Smooth muscle cell (in vitro differentiated cells): ENCODE results near the gene ACVR2A. TPM values are rescaled to one million over a fixed set of nuclear protein-coding genes. Genes with fewer than 3 reads are reported as not detected.

Experiments used
- DNase-seq: peaks from one replicate; lab custom pipeline; 2025; ENCODE audit not compliant: unreplicated experiment; lab: John Stamatoyannopoulos, UW
- H2AFZ ChIP-seq: fragments of 200-600 bp; sonication (generic); 2 replicates; pipeline ENCODE4 v1.6.0; 2016; ENCODE audit warnings: antibody characterized with exemption, low read depth, mild to moderate bottlenecking
- H3F3A ChIP-seq: fragments of 200-600 bp; sonication (generic); 2 replicates; pipeline ENCODE4 v1.6.0; 2017; ENCODE audit warnings: antibody characterized with exemption, low read depth
- H3K27ac ChIP-seq: fragments of 200-600 bp; sonication (generic); 2 replicates; pipeline ENCODE4 v1.5.1; 2016; ENCODE audit warnings: low read depth, mild to moderate bottlenecking
- H3K27me3 ChIP-seq: fragments of 200-600 bp; sonication (generic); 2 replicates; pipeline ENCODE4 v1.6.1; 2016; ENCODE audit warnings: low read depth, mild to moderate bottlenecking
- H3K36me3 ChIP-seq: fragments of 200-600 bp; sonication (generic); 2 replicates; pipeline ENCODE4 v1.5.1; 2016; ENCODE audit warnings: low read depth
- H3K4me1 ChIP-seq: fragments of 200-600 bp; sonication (generic); 2 replicates; pipeline ENCODE4 v1.5.1; 2016; ENCODE audit warnings: low read depth
- H3K4me2 ChIP-seq: fragments of 200-600 bp; sonication (generic); 2 replicates; pipeline ENCODE4 v1.6.0; 2016; ENCODE audit warnings: mild to moderate bottlenecking
- H3K4me3 ChIP-seq: fragments of 200-600 bp; sonication (generic); 2 replicates; pipeline ENCODE4 v1.5.1; 2016; ENCODE audit warnings: mild to moderate bottlenecking
- H3K79me2 ChIP-seq: fragments of 200-600 bp; sonication (generic); 2 replicates; pipeline ENCODE4 v1.6.0; 2016; ENCODE audit warnings: low read depth, mild to moderate bottlenecking
- H3K9ac ChIP-seq: fragments of 200-600 bp; sonication (generic); 2 replicates; pipeline ENCODE4 v1.6.0; 2016; ENCODE audit warnings: low read depth
- H3K9me3 ChIP-seq: fragments of 200-600 bp; sonication (generic); replicated peaks from 2 replicates; pipeline ENCODE4 v1.5.1; 2016; ENCODE audit warnings: low read depth
- H4K20me1 ChIP-seq: fragments of 200-600 bp; sonication (generic); 2 replicates; pipeline ENCODE4 v1.6.0; 2016; ENCODE audit warnings: low read depth
- CTCF ChIP-seq: fragments of 200-600 bp; sonication (generic); IDR thresholded peaks from 2 replicates; pipeline ENCODE4 v1.5.1; 2017; ENCODE audit warnings: borderline replicate concordance, mild to moderate bottlenecking, antibody characterized with exemption; ENCODE audit not compliant: insufficient read depth, poor library complexity, severe bottlenecking
- whole genome bisulfite sequencing: methylation state at CpG from one replicate; pipeline ENCODE4 v1.1.7; 2016; ENCODE audit warnings: low lambda C conversion rate; 5-methylcytosine and 5-hydroxymethylcytosine counted together
- polyA plus RNA-seq: library from polyadenylated mRNA; unstranded; fragments of >200 nt; fragmentation: Nextera tagmentation; extraction: Ambion mirVana; gene quantifications from 2 replicates; pipeline ENCODE4 v1.2.1, GENCODE V29; 2016
- small RNA-seq: library from RNA; depleted of rRNA; stranded (forward); fragments of <200 nt; gene quantifications from one replicate; pipeline ENCODE3, GENCODE V24; 2014
- total RNA-seq: library from RNA; depleted of rRNA; stranded (reverse); fragments of >200 nt; gene quantifications from 2 replicates; pipeline ENCODE4 v1.2.3, GENCODE V29; 2014

Gene ACVR2A
- total and polyA plus RNA-seq, 2 experiments from 2014 or later = 12.4 to 39.7 TPM

- H3K27me3 ChIP-seq = no peaks in the 10 kb centered on the region
- H3K36me3 ChIP-seq = peaks cover 2% of the 10 kb centered on the region
- H3K4me2 ChIP-seq = no peak overlapping the region
- H3F3A ChIP-seq = no peaks in the 10 kb centered on the region
- 92% methylated on average over 2 of the region's 2 CpGs for WGBS
- no peak overlapping the region for H3K9ac ChIP-seq
- no peak overlapping the region for H2AFZ ChIP-seq
- DNase-seq = no peak
- H3K79me2 ChIP-seq = peaks cover 18% of the 10 kb centered on the region
- no peak for TF ChIP-seq CTCF
- H3K27ac ChIP-seq = no peak overlapping the region
- peaks cover 9% of the 10 kb centered on the region for H4K20me1 ChIP-seq
- no peak overlapping the region for H3K4me3 ChIP-seq
- no peaks in the 10 kb centered on the region for H3K9me3 ChIP-seq
- no peaks in the 10 kb centered on the region for H3K4me1 ChIP-seq
Measured at GRCh38 chr2:147976102-147976501, 131.3 kb downstream of the ACVR2A start.

- Histone ChIP-seq H3K9ac (no peak overlapping the region), H3K4me3 (no peak overlapping the region), H4K20me1 (peaks cover 24% of the 10 kb centered on the region), H3K27me3 (no peaks in the 10 kb centered on the region), H3K9me3 (no peaks in the 10 kb centered on the region), H3K36me3 (peaks cover 2% of the 10 kb centered on the region), H2AFZ (no peak overlapping the region), H3K4me2 (no peak overlapping the region), H3K4me1 (no peaks in the 10 kb centered on the region), H3K79me2 (peaks cover 31% of the 10 kb centered on the region), H3K27ac (no peak overlapping the region), H3F3A (no peaks in the 10 kb centered on the region)
- WGBS = 95% methylated on average over 3 of the region's 3 CpGs
- DNase-seq = no peak
- TF ChIP-seq CTCF = no peak
Measured at GRCh38 chr2:147977679-147978078, 132.8 kb downstream of the ACVR2A start.

Small RNAs within 50 kb of the gene (small RNA-seq; reads per million reads assigned to genes)
- 0.21 reads per million for gene RNU6-1275P

Other genes with a start within 250 kb of the ACVR2A start
- 75.3 and 84.8 TPM in 2 replicates for gene ORC4, start 175.7 kb downstream of the ACVR2A start, total RNA-seq
- gene ORC4, start 175.7 kb downstream of the ACVR2A start, polyA plus RNA-seq = 22.9 and 23.7 TPM in 2 replicates
- gene MBD5, start 176.1 kb downstream of the ACVR2A start, total RNA-seq = 31.2 and 89.4 TPM in 2 replicates
- 25.7 and 35.5 TPM in 2 replicates for gene MBD5, start 176.1 kb downstream of the ACVR2A start, polyA plus RNA-seq